ENCODE measurements around the gene EPB41.

DNA sequence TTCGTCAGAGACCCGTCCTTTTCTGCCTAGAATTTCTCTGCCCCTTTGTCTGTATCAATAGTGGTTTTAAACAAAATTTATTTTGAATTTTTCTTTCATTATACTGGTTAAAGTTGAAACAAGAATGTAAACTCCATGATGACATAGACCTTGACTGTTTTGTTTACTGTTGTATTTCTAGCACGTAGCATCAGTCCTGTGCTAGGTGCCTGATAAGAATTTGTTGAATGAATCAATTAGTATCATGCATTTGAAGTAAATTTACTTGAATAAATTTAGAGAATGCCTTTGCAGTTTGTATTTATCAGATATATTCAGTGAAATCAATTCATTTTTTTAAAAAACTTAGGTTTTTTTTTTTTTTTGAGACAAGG is 69.9 kb downstream of the EPB41 start:
- TF ChIP-seq, protein P1, sequence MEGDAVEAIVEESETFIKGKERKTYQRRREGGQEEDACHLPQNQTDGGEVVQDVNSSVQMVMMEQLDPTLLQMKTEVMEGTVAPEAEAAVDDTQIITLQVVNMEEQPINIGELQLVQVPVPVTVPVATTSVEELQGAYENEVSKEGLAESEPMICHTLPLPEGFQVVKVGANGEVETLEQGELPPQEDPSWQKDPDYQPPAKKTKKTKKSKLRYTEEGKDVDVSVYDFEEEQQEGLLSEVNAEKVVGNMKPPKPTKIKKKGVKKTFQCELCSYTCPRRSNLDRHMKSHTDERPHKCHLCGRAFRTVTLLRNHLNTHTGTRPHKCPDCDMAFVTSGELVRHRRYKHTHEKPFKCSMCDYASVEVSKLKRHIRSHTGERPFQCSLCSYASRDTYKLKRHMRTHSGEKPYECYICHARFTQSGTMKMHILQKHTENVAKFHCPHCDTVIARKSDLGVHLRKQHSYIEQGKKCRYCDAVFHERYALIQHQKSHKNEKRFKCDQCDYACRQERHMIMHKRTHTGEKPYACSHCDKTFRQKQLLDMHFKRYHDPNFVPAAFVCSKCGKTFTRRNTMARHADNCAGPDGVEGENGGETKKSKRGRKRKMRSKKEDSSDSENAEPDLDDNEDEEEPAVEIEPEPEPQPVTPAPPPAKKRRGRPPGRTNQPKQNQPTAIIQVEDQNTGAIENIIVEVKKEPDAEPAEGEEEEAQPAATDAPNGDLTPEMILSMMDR (IDR thresholded peaks at IDR 0.05 in 2 of 3, conservative IDR thresholded peaks at IDR 0.05 in 1 of 3; ENCODE audit: borderline replicate concordance in 1 of 3, insufficient read depth in 1 of 3, low read depth in 2 of 3, low read length in 2 of 3): no peak
- no peak for TF ChIP-seq EZH2 (IDR thresholded peaks at IDR 0.05)
